HepG2 (cell line): ENCODE data around the gene STARD5. TPM values are rescaled to one million over a fixed set of nuclear protein-coding genes. Genes with fewer than 3 reads are reported as not detected.

Experiments
- ATAC-seq: fragments of 200-7000 bp; cut with Tn5 transposase; 3 replicates; pipeline ENCODE4 v1.9.1; 2020; ENCODE audit warnings: mild to moderate bottlenecking, moderate library complexity
- BruUV-seq: library from RNA; stranded (reverse); fragments of 400-500 nt; replicated peaks from 2 replicates; lab custom pipeline; 2021; lab: Mats Ljungman, UMichigan
- CTCF ChIA-PET: fragments of 300-600 bp; formaldehyde crosslinking; extraction: SDS; loops from one replicate; lab custom pipeline; 2021; ENCODE audit warnings: low total read pairs, inconsistent platforms, low intra/inter-chr PET ratio; lab: Yijun Ruan, JAX
- POLR2A ChIA-PET: fragments of 350-600 bp; sonication (Branson Sonifier 250); formaldehyde crosslinking; loops from one replicate; lab custom pipeline; 2020; ENCODE audit warnings: antibody characterized with exemption, inconsistent platforms; lab: Yijun Ruan, JAX
- DNase-seq: peaks from one replicate; pipeline ENCODE4 v3.0.0-alpha.2; 2015; ENCODE audit warnings: low spot score
- FAIRE-seq: peaks from 3 replicates; lab custom pipeline; 2011; peaks lifted over from hg19 to GRCh38; lab: Jason Lieb, UNC
- H2AFZ ChIP-seq: one replicate; pipeline ENCODE4 v1.6.1; 2011; ENCODE audit warnings: low read length, inconsistent platforms
- H3K27ac ChIP-seq: fragments of 300-600 bp; 3 replicates; pipeline ENCODE4 v1.8.0; 2011; ENCODE audit warnings: mixed run types, mild to moderate bottlenecking, mixed read lengths, low read length, inconsistent platforms; ENCODE audit not compliant: insufficient read depth; ENCODE audit errors: extremely low read length
- H3K27me3 ChIP-seq, 2 experiments: fragments of 200-600 bp in 1 of 2; 2 replicates in 1 of 2; 3 replicates in 1 of 2; pipeline versions ENCODE4 v1.6.0 to v1.8.0; 2011; ENCODE audit warnings: low read length in 2 of 2, mild to moderate bottlenecking in 2 of 2, moderate library complexity in 2 of 2, inconsistent platforms in 1 of 2; ENCODE audit not compliant: insufficient read depth in 2 of 2, control insufficient read depth in 1 of 2
- H3K36me3 ChIP-seq, 2 experiments: fragments of 200-600 bp in 1 of 2; replicated peaks in 1 of 2; 2 replicates in 1 of 2; 3 replicates in 1 of 2; pipeline versions ENCODE4 v1.5.1 to v1.8.0; 2011; ENCODE audit warnings: low read length in 2 of 2, inconsistent platforms in 1 of 2; ENCODE audit not compliant: insufficient read depth in 2 of 2, control insufficient read depth in 1 of 2
- H3K4me1 ChIP-seq: 2 replicates; pipeline ENCODE4 v1.5.1; 2012; ENCODE audit warnings: low read length, inconsistent platforms; ENCODE audit not compliant: insufficient read depth
- H3K4me2 ChIP-seq: 2 replicates; pipeline ENCODE4 v1.6.0; 2011; ENCODE audit warnings: low read depth, low read length, inconsistent platforms
- H3K4me3 ChIP-seq, 3 experiments: fragments of 200-600 bp in 1 of 3; sonication (generic), shearing (Covaris generic) in 1 of 3; replicated peaks in 1 of 3; 2 replicates each; pipeline ENCODE4 v1.5.1; 2011 to 2016; ENCODE audit warnings: low read length in 3 of 3, inconsistent platforms in 2 of 3, low read depth in 2 of 3, mild to moderate bottlenecking in 2 of 3, control low read depth in 1 of 3, mixed read lengths in 1 of 3; ENCODE audit not compliant: insufficient read depth in 1 of 3
- H3K79me2 ChIP-seq: one replicate; pipeline ENCODE4 v1.6.1; 2011; ENCODE audit warnings: low read length, inconsistent platforms; ENCODE audit not compliant: insufficient read depth
- H3K9ac ChIP-seq: 2 replicates; pipeline ENCODE4 v1.6.0; 2011; ENCODE audit warnings: mild to moderate bottlenecking, low read depth, low read length, inconsistent platforms; ENCODE audit not compliant: insufficient read depth
- H3K9me3 ChIP-seq: 2 replicates; pipeline ENCODE4 v1.5.1; 2012; ENCODE audit warnings: mild to moderate bottlenecking, low read length
- H4K20me1 ChIP-seq: 2 replicates; pipeline ENCODE4 v1.6.0; 2011; ENCODE audit warnings: inconsistent platforms, mild to moderate bottlenecking, low read length, moderate library complexity; ENCODE audit not compliant: insufficient read depth
- HNRNPUL1 ChIP-seq: fragments of 200-400 bp; formaldehyde crosslinking; IDR thresholded peaks from 2 replicates; pipeline ENCODE4 v1.6.1; 2017; ENCODE audit warnings: low read depth, mild to moderate bottlenecking, low read length, moderate library complexity
- KDM6A ChIP-seq: IDR thresholded peaks from 2 replicates; pipeline ENCODE4 v1.6.1; 2016; ENCODE audit warnings: low read depth
- ZNF138 ChIP-seq: sonication (generic); formaldehyde crosslinking; IDR thresholded peaks from 2 replicates; pipeline ENCODE4 v1.5.0; 2020; ENCODE audit warnings: mild to moderate bottlenecking, low read depth, missing genetic modification reagents
- ZNF484 ChIP-seq: sonication (generic); formaldehyde crosslinking; IDR thresholded peaks from 2 replicates; pipeline ENCODE4 v1.5.1; 2020; ENCODE audit warnings: mild to moderate bottlenecking, low read depth, missing genetic modification reagents, borderline replicate concordance
- ZNF841 ChIP-seq: sonication (generic); formaldehyde crosslinking; IDR thresholded peaks from 2 replicates; pipeline ENCODE4 v1.8.1; 2023; ENCODE audit warnings: missing genetic modification reagents, borderline replicate concordance
- WGBS: methylation state at CpG from one replicate; pipeline ENCODE4 v1.1.6; 2017; ENCODE audit warnings: low lambda C conversion rate; 5-methylcytosine and 5-hydroxymethylcytosine counted together
- in situ Hi-C: cut with HindIII; loops from 2 replicates; pipeline ENCODE4 v1.10.0; 2017; ENCODE audit warnings: low pct_unique_long_range_greater_than_20kb; ENCODE audit not compliant: extremely low pct_ligation_motif_present
- intact Hi-C: fragments of 100-400 bp; cut with micrococcal nuclease; formaldehyde crosslinking; loops from one replicate; pipeline ENCODE4 v1.10.0; 2022; ENCODE audit not compliant: unreplicated experiment
- polyA plus RNA-seq, 8 experiments: library from polyadenylated mRNA; depleted of rRNA in 3 of 8; stranded (reverse) in 7 of 8; unstranded in 1 of 8; fragments of >200 nt; fragmentation: Illumina TruSeq in 4 of 8; extraction: Trizol in 4 of 8; gene quantifications; 2 replicates each; pipeline versions ENCODE4 v1.2.1 to v1.2.3, GENCODE V29; 2011 to 2016; ENCODE audit warnings: low read depth in 4 of 8, missing spikeins in 1 of 8, mixed read lengths in 1 of 8; ENCODE audit not compliant: insufficient read depth in 1 of 8
- total RNA-seq, 5 experiments: library from RNA; depleted of rRNA; stranded (reverse); fragments of >200 nt; fragmentation: Illumina TruSeq; extraction: Trizol; gene quantifications; 2 replicates each; pipeline ENCODE4 v1.2.3, GENCODE V29; 2016; ENCODE audit warnings: low read depth in 1 of 5
- TF ChIP-seq, protein P1 (sequence below): sonication (generic); formaldehyde crosslinking; IDR thresholded peaks from 2 replicates; pipeline ENCODE4 v1.9.0; 2021; ENCODE audit warnings: mild to moderate bottlenecking, missing genetic modification reagents

STARD5 gene
- total and polyA plus RNA-seq, 2 of the 13 experiments (the other 11 are each of a cell fraction or from before 2014, with no cell fraction given) = 3.1 to 3.5 TPM

DNA sequence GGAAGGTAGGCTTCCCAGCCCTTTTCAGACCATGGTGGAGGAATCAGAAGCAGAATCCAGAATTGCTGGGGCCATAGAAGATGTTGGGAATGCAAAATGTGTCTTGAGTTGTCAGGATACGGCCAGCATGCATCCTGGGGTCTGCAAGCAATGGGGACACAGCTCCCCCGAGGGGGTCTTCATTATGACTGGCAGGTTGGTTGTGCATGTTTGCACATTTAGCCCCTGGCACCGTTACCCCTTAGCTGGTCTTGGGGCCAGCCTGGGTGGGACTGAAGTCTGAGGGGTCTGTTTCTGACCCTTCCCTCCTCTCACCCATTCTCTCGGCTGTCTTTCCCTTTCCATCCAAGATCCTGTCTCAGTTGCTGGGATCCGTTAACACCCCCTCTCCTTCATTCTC, 50.7 kb downstream of the STARD5 start (continued):
- TF ChIP-seq, protein P1, sequence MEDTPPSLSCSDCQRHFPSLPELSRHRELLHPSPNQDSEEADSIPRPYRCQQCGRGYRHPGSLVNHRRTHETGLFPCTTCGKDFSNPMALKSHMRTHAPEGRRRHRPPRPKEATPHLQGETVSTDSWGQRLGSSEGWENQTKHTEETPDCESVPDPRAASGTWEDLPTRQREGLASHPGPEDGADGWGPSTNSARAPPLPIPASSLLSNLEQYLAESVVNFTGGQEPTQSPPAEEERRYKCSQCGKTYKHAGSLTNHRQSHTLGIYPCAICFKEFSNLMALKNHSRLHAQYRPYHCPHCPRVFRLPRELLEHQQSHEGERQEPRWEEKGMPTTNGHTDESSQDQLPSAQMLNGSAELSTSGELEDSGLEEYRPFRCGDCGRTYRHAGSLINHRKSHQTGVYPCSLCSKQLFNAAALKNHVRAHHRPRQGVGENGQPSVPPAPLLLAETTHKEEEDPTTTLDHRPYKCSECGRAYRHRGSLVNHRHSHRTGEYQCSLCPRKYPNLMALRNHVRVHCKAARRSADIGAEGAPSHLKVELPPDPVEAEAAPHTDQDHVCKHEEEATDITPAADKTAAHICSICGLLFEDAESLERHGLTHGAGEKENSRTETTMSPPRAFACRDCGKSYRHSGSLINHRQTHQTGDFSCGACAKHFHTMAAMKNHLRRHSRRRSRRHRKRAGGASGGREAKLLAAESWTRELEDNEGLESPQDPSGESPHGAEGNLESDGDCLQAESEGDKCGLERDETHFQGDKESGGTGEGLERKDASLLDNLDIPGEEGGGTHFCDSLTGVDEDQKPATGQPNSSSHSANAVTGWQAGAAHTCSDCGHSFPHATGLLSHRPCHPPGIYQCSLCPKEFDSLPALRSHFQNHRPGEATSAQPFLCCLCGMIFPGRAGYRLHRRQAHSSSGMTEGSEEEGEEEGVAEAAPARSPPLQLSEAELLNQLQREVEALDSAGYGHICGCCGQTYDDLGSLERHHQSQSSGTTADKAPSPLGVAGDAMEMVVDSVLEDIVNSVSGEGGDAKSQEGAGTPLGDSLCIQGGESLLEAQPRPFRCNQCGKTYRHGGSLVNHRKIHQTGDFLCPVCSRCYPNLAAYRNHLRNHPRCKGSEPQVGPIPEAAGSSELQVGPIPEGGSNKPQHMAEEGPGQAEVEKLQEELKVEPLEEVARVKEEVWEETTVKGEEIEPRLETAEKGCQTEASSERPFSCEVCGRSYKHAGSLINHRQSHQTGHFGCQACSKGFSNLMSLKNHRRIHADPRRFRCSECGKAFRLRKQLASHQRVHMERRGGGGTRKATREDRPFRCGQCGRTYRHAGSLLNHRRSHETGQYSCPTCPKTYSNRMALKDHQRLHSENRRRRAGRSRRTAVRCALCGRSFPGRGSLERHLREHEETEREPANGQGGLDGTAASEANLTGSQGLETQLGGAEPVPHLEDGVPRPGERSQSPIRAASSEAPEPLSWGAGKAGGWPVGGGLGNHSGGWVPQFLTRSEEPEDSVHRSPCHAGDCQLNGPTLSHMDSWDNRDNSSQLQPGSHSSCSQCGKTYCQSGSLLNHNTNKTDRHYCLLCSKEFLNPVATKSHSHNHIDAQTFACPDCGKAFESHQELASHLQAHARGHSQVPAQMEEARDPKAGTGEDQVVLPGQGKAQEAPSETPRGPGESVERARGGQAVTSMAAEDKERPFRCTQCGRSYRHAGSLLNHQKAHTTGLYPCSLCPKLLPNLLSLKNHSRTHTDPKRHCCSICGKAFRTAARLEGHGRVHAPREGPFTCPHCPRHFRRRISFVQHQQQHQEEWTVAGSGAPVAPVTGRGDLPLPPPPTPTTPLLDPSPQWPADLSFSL (CRISPR knock-in tag) = no peak
- TF ChIP-seq ZNF138 (CRISPR knock-in tag) = no peak

GRCh38 chr15:81271761-81272644, 51.9 kb downstream of the STARD5 start:
- Histone ChIP-seq H3K9me3 (no peaks in the 10 kb centered on the region), H3K27ac (no peak overlapping the region), H3K79me2 (no peaks in the 10 kb centered on the region), H3K4me1 (no peaks in the 10 kb centered on the region), H3K27me3 (0 out of 5 replicates have a peak, but pooled peaks cover 0 to 5% of the 10 kb centered on the region in 2 experiments), H3K4me2 (no peak overlapping the region), H2AFZ (no peak overlapping the region), H3K36me3 (no peaks in the 10 kb centered on the region), H3K4me3 (no peak overlapping the region), H3K9ac (no peak overlapping the region), H4K20me1 (no peaks in the 10 kb centered on the region)
- WGBS = 20% methylated on average over 10 of the region's 12 CpGs
- FAIRE-seq (no peak), ATAC-seq (no peak), DNase-seq (no peak)
- no peak for TF ChIP-seq ZNF484 (CRISPR knock-in tag)
- TF ChIP-seq HNRNPUL1 = no peak
- no peak for TF ChIP-seq KDM6A (CRISPR knock-in tag)
- TF ChIP-seq ZNF841 (CRISPR knock-in tag) = no peak
- no TSS peak for BruUV-seq
- ChIA-PET CTCF (no interaction called here), POLR2A (no interaction called here)
- intact Hi-C loops (no loop called here), in situ Hi-C loops (no loop called here)
